ENCODE measurements around the gene LOXL3. TPM values are rescaled to one million over a fixed set of nuclear protein-coding genes. Genes with fewer than 3 reads are reported as not detected.

The LOXL3 gene
- total RNA-seq, 1 donor from 2014 or later, result 62.1 TPM

GRCh38 chr2:74536166-74536950 lies 17.4 kb downstream of the LOXL3 start:
- Mint-ChIP-seq H3K9me3 (ENCODE audit: unreplicated experiment) (no peaks in the 10 kb centered on the region), H3K4me1 (ENCODE audit: unreplicated experiment) (peaks cover 7% of the 10 kb centered on the region), H3K36me3 (ENCODE audit: unreplicated experiment) (peaks cover 6% of the 10 kb centered on the region), H3K4me3 (ENCODE audit: unreplicated experiment) (no peak overlapping the region), H3K27ac (ENCODE audit: unreplicated experiment) (no peak overlapping the region), H3K27me3 (ENCODE audit: unreplicated experiment) (no peaks in the 10 kb centered on the region)
- no peak for DNase-seq (ENCODE audit: extremely low spot score, unreplicated experiment)
- no peak for TF ChIP-seq CTCF (IDR thresholded peaks at IDR 0.05)

DNA sequence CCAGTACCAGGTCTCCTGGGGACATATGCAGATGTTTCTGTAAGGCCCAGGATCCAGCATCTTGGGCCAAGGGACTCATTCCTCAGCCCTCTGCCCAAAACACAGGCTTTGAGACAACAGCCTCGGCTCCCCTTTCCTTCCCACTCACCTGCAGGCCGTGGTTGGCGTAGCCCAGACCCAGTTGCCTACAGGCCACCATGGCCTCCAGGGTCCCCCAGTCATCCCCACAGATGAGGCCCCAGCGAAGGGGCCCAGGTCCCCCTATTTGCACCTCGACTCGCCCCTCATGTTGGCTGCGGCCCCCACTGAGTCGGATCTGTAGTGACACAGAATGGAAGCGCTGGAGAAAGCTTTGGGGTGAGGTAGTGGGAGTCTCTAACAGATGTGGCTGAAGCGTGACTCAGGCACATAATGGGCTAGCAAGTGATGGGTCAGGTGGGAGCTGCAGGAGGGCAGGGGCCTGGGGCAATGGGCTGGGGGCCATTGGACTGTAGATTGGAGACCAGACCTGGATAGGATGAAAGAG lies 18.2 kb downstream of the LOXL3 start:
- Mint-ChIP-seq H3K4me1 (ENCODE audit: unreplicated experiment) (peaks cover 16% of the 10 kb centered on the region), H3K27ac (ENCODE audit: unreplicated experiment) (no peak overlapping the region), H3K9me3 (ENCODE audit: unreplicated experiment) (no peaks in the 10 kb centered on the region), H3K27me3 (ENCODE audit: unreplicated experiment) (no peaks in the 10 kb centered on the region), H3K36me3 (ENCODE audit: unreplicated experiment) (peaks cover 2% of the 10 kb centered on the region), H3K4me3 (ENCODE audit: unreplicated experiment) (no peak overlapping the region)
- no peak for DNase-seq (ENCODE audit: extremely low spot score, unreplicated experiment)
- no peak for TF ChIP-seq CTCF (IDR thresholded peaks at IDR 0.05)

DNA sequence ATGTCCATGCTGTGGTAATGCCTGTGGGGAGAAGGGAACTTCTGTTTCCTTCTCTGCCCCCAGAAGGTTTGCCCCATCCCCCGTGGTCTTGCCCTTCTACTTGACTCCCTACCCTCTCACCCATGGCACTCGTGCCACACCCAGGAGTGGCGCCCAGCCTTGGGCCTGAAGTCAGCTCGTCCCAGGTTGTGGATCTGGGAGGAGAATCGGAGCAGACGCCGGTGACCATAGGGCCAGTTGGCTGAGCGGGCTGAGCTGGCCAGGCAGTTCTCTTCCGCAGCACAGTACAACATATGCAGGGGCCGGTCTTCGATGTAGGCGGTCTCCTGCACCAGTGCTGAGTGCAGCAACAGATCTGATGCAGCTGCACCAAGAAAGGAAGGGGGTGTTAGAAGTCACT lies 19.3 kb downstream of the LOXL3 start:
- no peak for TF ChIP-seq CTCF (IDR thresholded peaks at IDR 0.05)
- Mint-ChIP-seq H3K27ac (ENCODE audit: unreplicated experiment) (no peak overlapping the region), H3K9me3 (ENCODE audit: unreplicated experiment) (no peaks in the 10 kb centered on the region), H3K4me3 (ENCODE audit: unreplicated experiment) (no peak overlapping the region), H3K27me3 (ENCODE audit: unreplicated experiment) (no peaks in the 10 kb centered on the region), H3K4me1 (ENCODE audit: unreplicated experiment) (peaks cover 17% of the 10 kb centered on the region), H3K36me3 (ENCODE audit: unreplicated experiment) (peaks cover 2% of the 10 kb centered on the region)
- no peak for DNase-seq (ENCODE audit: extremely low spot score, unreplicated experiment)

DNA sequence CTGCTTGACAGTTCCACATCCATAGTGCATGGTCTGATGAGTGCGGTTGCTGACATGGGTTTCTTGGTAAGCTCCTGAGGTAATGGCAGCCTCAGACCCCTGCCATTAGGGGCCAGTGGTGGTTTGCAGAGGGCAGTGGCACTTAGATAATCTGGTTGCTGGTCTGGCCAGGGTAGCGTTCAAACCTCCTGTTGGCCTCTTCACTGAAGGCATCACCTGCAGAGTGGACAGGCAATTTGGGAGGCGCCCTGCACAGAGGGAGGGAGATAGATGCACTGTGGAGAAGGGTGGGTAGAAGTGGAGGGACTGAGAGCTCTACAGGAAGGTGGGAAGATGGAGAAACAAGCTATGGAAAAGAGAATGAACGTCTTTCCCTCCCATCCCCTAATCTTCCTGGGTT lies 20.3 kb downstream of the LOXL3 start:
- Mint-ChIP-seq H3K27ac (ENCODE audit: unreplicated experiment) (no peak overlapping the region), H3K4me1 (ENCODE audit: unreplicated experiment) (peaks cover 23% of the 10 kb centered on the region), H3K36me3 (ENCODE audit: unreplicated experiment) (peaks cover 2% of the 10 kb centered on the region), H3K9me3 (ENCODE audit: unreplicated experiment) (no peaks in the 10 kb centered on the region), H3K4me3 (ENCODE audit: unreplicated experiment) (no peak overlapping the region), H3K27me3 (ENCODE audit: unreplicated experiment) (no peaks in the 10 kb centered on the region)
- no peak for DNase-seq (ENCODE audit: extremely low spot score, unreplicated experiment)
- no peak for TF ChIP-seq CTCF (IDR thresholded peaks at IDR 0.05)

GRCh38 chr2:74532222-74532621 lies 21.5 kb downstream of the LOXL3 start:
- H3K4me1 Mint-ChIP-seq (ENCODE audit: unreplicated experiment), result peaks cover 28% of the 10 kb centered on the region
- H3K36me3 Mint-ChIP-seq (ENCODE audit: unreplicated experiment), result peaks cover 5% of the 10 kb centered on the region
- TF ChIP-seq CTCF (IDR thresholded peaks at IDR 0.05), result peak; percentile 49
- H3K4me3 Mint-ChIP-seq (ENCODE audit: unreplicated experiment), result no peak overlapping the region
- peak overlapping the region; percentile 61 for H3K27ac Mint-ChIP-seq (ENCODE audit: unreplicated experiment)
- no peaks in the 10 kb centered on the region for H3K9me3 Mint-ChIP-seq (ENCODE audit: unreplicated experiment)
- H3K27me3 Mint-ChIP-seq (ENCODE audit: unreplicated experiment), result no peaks in the 10 kb centered on the region
- DNase-seq (ENCODE audit: extremely low spot score, unreplicated experiment), result no peak

All from osteocyte (in vitro differentiated cells).